ENCODE data around the gene PIP. TPM values are rescaled to one million over a fixed set of nuclear protein-coding genes. Genes with fewer than 3 reads are reported as not detected.

PIP gene
- total RNA-seq, 1 donor from 2014 or later = not detected

GRCh38 chr7:143185551-143185950, 53.7 kb downstream of the PIP start:
- no peaks in the 10 kb centered on the region for H3K9me3 ChIP-seq
- H3K36me3 ChIP-seq = no peaks in the 10 kb centered on the region
- H3K27me3 ChIP-seq = no peaks in the 10 kb centered on the region
- no peak overlapping the region for H3K4me3 ChIP-seq
- TF ChIP-seq CTCF (IDR thresholded peaks at IDR 0.05) = no peak
- intact Hi-C loops (cut with DNase I) = no loop called here
- no peak for DNase-seq (ENCODE audit: low spot score in 2 of 2)
- no peaks in the 10 kb centered on the region for H3K4me1 ChIP-seq
- H3K27ac ChIP-seq = no peak overlapping the region

GRCh38 chr7:143188994-143189393, 57.1 kb downstream of the PIP start:
- Histone ChIP-seq H3K27me3 (no peaks in the 10 kb centered on the region), H3K27ac (no peak overlapping the region), H3K9me3 (no peaks in the 10 kb centered on the region), H3K36me3 (no peaks in the 10 kb centered on the region), H3K4me3 (no peak overlapping the region), H3K4me1 (no peaks in the 10 kb centered on the region)
- intact Hi-C loops (cut with DNase I) = no loop called here
- no peak for DNase-seq (ENCODE audit: low spot score in 2 of 2)
- TF ChIP-seq CTCF (IDR thresholded peaks at IDR 0.05) = no peak

Other genes with a start within 250 kb of the PIP start
- not detected for gene TRPV6, start 246.3 kb upstream of the PIP start, total RNA-seq
- gene TRPV5, start 198.3 kb upstream of the PIP start, total RNA-seq = not detected
- not detected for gene LLCFC1, start 192.6 kb upstream of the PIP start, total RNA-seq
- not detected for gene KEL, start 169.7 kb upstream of the PIP start, total RNA-seq
- not detected for gene OR9A2, start 104.9 kb upstream of the PIP start, total RNA-seq
- not detected for gene OR6V1, start 79.7 kb upstream of the PIP start, total RNA-seq
- gene TAS2R39, start 51.3 kb downstream of the PIP start, total RNA-seq = not detected
- not detected for gene TAS2R40, start 90.0 kb downstream of the PIP start, total RNA-seq
- 174 TPM for gene GSTK1, start 131.4 kb downstream of the PIP start, total RNA-seq
- 11.5 TPM for gene TMEM139, start 152.9 kb downstream of the PIP start, total RNA-seq
- 13.7 TPM for gene CASP2, start 156.3 kb downstream of the PIP start, total RNA-seq
- not detected for gene CLCN1, start 184.0 kb downstream of the PIP start, total RNA-seq
- gene FAM131B, start 230.6 kb downstream of the PIP start, total RNA-seq = 0.53 TPM
- gene ZYX, start 249.3 kb downstream of the PIP start, total RNA-seq = 320 TPM

Data from ascending aorta (tissue), 2 donors.